H1 (cell line): ENCODE data around the gene PSAP. TPM values are rescaled to one million over a fixed set of nuclear protein-coding genes. Genes with fewer than 3 reads are reported as not detected.

Experiments
- CTCF ChIA-PET: fragments of 300-600 bp; sonication (Branson Sonifier 250); formaldehyde crosslinking; loops from one replicate; lab custom pipeline; 2021; ENCODE audit not compliant: partially characterized antibody; lab: Charles Lee
- POLR2A ChIA-PET: fragments of 300-600 bp; sonication (Branson Sonifier 250); formaldehyde crosslinking; loops from one replicate; lab custom pipeline; 2021; ENCODE audit warnings: inconsistent platforms; ENCODE audit not compliant: partially characterized antibody; lab: Charles Lee
- DNase-seq, 2 experiments: peaks; one replicate each; pipeline versions ENCODE4 v3.0.0 to v3.0.0-alpha.2; 2010 to 2022; ENCODE audit warnings: low spot score in 2 of 2, low read depth in 1 of 2, mixed read lengths in 1 of 2
- FAIRE-seq: peaks from 2 replicates; lab custom pipeline; 2011; peaks lifted over from hg19 to GRCh38; lab: Jason Lieb, UNC
- H2AFZ ChIP-seq: 2 replicates; pipeline ENCODE4 v1.8.1; 2012; ENCODE audit warnings: low read length, inconsistent platforms
- H2AK5ac ChIP-seq: 2 replicates; pipeline ENCODE4 v1.6.1; 2013; ENCODE audit warnings: low read depth, low read length
- H2BK120ac ChIP-seq: replicated peaks from 2 replicates; pipeline ENCODE3; 2013; ENCODE audit warnings: low read depth, low read length, inconsistent platforms
- H2BK12ac ChIP-seq: 2 replicates; pipeline ENCODE4 v1.6.1; 2013; ENCODE audit warnings: low read depth, low read length
- H2BK15ac ChIP-seq: 2 replicates; pipeline ENCODE4 v1.6.1; 2013; ENCODE audit warnings: low read length
- H2BK20ac ChIP-seq: 2 replicates; pipeline ENCODE4 v1.6.1; 2013; ENCODE audit warnings: low read length
- H2BK5ac ChIP-seq: 2 replicates; pipeline ENCODE4 v1.6.1; 2013; ENCODE audit warnings: low read depth, low read length
- H3K14ac ChIP-seq: 2 replicates; pipeline ENCODE4 v1.6.1; 2013; ENCODE audit warnings: inconsistent platforms; ENCODE audit not compliant: insufficient read length
- H3K18ac ChIP-seq: 2 replicates; pipeline ENCODE4 v1.6.1; 2013; ENCODE audit warnings: low read length; ENCODE audit errors: extremely low read depth
- H3K23ac ChIP-seq: 2 replicates; pipeline ENCODE4 v1.6.1; 2013; ENCODE audit warnings: inconsistent platforms; ENCODE audit not compliant: insufficient read length
- H3K23me2 ChIP-seq: 2 replicates; pipeline ENCODE4 v1.6.1; 2013; ENCODE audit warnings: low read depth, low read length
- H3K27ac ChIP-seq: 2 replicates; pipeline ENCODE4 v1.6.1; 2011; ENCODE audit warnings: low read depth, low read length, inconsistent platforms
- H3K27me3 ChIP-seq, 4 experiments: replicated peaks in 1 of 4; 1 replicate in 1 of 4; 2 replicates in 3 of 4; pipeline versions ENCODE4 v1.6.1 to v1.8.1; 2011 to 2013; ENCODE audit warnings: low read length in 3 of 4, mild to moderate bottlenecking in 3 of 4, inconsistent platforms in 2 of 4, mixed read lengths in 2 of 4, moderate library complexity in 1 of 4; ENCODE audit not compliant: control insufficient read depth in 3 of 4, insufficient read depth in 3 of 4; ENCODE audit errors: extremely low read depth in 1 of 4
- H3K36me3 ChIP-seq, 4 experiments: 2 replicates each; pipeline versions ENCODE4 v1.6.1 to v1.8.1; 2011 to 2013; ENCODE audit warnings: mild to moderate bottlenecking in 4 of 4, low read length in 3 of 4, moderate library complexity in 2 of 4, control low read depth in 1 of 4, inconsistent platforms in 1 of 4; ENCODE audit not compliant: insufficient read depth in 4 of 4, control insufficient read depth in 2 of 4
- H3K4ac ChIP-seq: replicated peaks from 2 replicates; pipeline ENCODE3; 2013; ENCODE audit warnings: low read length, low read depth, mixed read lengths, inconsistent platforms; ENCODE audit not compliant: insufficient read length
- H3K4me1 ChIP-seq, 4 experiments: replicated peaks in 1 of 4; 1 replicate in 1 of 4; 2 replicates in 3 of 4; pipeline versions ENCODE4 v1.6.1 to v1.8.1; 2011 to 2013; ENCODE audit warnings: low read length in 3 of 4, inconsistent platforms in 2 of 4, mixed read lengths in 1 of 4; ENCODE audit not compliant: insufficient read depth in 4 of 4, control insufficient read depth in 3 of 4
- H3K4me2 ChIP-seq, 2 experiments: 2 replicates each; pipeline versions ENCODE4 v1.6.1 to v1.8.1; 2011 to 2013; ENCODE audit warnings: low read depth in 2 of 2, low read length in 2 of 2, control low read depth in 1 of 2, inconsistent platforms in 1 of 2, mild to moderate bottlenecking in 1 of 2; ENCODE audit not compliant: insufficient read depth in 1 of 2
- H3K4me3 ChIP-seq, 4 experiments: fragments of 200-600, 300-600 bp in 1 of 4; sonication (generic), shearing (Covaris generic), sonication (Bioruptor Twin) in 1 of 4; 2 replicates each; pipeline versions ENCODE4 v1.5.1 to v1.8.1; 2011 to 2016; ENCODE audit warnings: low read length in 4 of 4, low read depth in 3 of 4, control low read depth in 2 of 4, inconsistent platforms in 2 of 4, mild to moderate bottlenecking in 2 of 4, mixed read lengths in 1 of 4, moderate library complexity in 1 of 4; ENCODE audit not compliant: insufficient read depth in 2 of 4; ENCODE audit errors: extremely low read depth in 1 of 4
- H3K56ac ChIP-seq: replicated peaks from 2 replicates; pipeline ENCODE3; 2013; ENCODE audit warnings: low read depth, mild to moderate bottlenecking, mixed read lengths, low read length, inconsistent platforms; ENCODE audit not compliant: insufficient read length
- H3K79me1 ChIP-seq: 2 replicates; pipeline ENCODE4 v1.6.1; 2013; ENCODE audit warnings: low read depth, low read length, control low read depth
- H3K79me2 ChIP-seq, 2 experiments: 2 replicates each; pipeline versions ENCODE4 v1.6.1 to v1.8.1; 2012 to 2013; ENCODE audit warnings: low read length in 2 of 2, mild to moderate bottlenecking in 2 of 2, inconsistent platforms in 1 of 2; ENCODE audit not compliant: insufficient read depth in 2 of 2, control insufficient read depth in 1 of 2
- H3K9ac ChIP-seq, 4 experiments: replicated peaks in 1 of 4; 1 replicate in 1 of 4; 2 replicates in 3 of 4; pipeline versions ENCODE4 v1.6.1 to v1.8.1; 2011 to 2013; ENCODE audit warnings: low read depth in 3 of 4, low read length in 3 of 4, control low read depth in 2 of 4, mild to moderate bottlenecking in 2 of 4, moderate library complexity in 2 of 4, inconsistent platforms in 1 of 4; ENCODE audit errors: extremely low read depth in 1 of 4
- H3K9me3 ChIP-seq, 2 experiments: 2 replicates each; pipeline versions ENCODE4 v1.6.1 to v1.8.1; 2012 to 2013; ENCODE audit warnings: mild to moderate bottlenecking in 2 of 2, moderate library complexity in 2 of 2, control low read depth in 1 of 2, inconsistent platforms in 1 of 2, low read depth in 1 of 2, low read length in 1 of 2, mixed read lengths in 1 of 2; ENCODE audit not compliant: insufficient read depth in 2 of 2
- H4K20me1 ChIP-seq, 2 experiments: replicated peaks in 1 of 2; 2 replicates each; pipeline versions ENCODE3 to v1.8.1; 2011 to 2013; ENCODE audit warnings: inconsistent platforms in 2 of 2, low read length in 2 of 2, mild to moderate bottlenecking in 1 of 2; ENCODE audit not compliant: insufficient read depth in 2 of 2, control insufficient read depth in 1 of 2
- H4K5ac ChIP-seq: 2 replicates; pipeline ENCODE4 v1.6.1; 2013; ENCODE audit warnings: low read length, low read depth, mixed read lengths, inconsistent platforms; ENCODE audit not compliant: insufficient read length
- H4K8ac ChIP-seq: 2 replicates; pipeline ENCODE4 v1.8.0; 2013; ENCODE audit warnings: mild to moderate bottlenecking, moderate library complexity, low read length, inconsistent platforms; ENCODE audit not compliant: insufficient read depth; ENCODE audit errors: extremely low read depth
- H4K91ac ChIP-seq: replicated peaks from 2 replicates; pipeline ENCODE3; 2013; ENCODE audit warnings: low read length, mixed read lengths, inconsistent platforms; ENCODE audit not compliant: insufficient read length
- ATF2 ChIP-seq: IDR thresholded peaks from 2 replicates; pipeline ENCODE4 v1.6.1; 2012; ENCODE audit warnings: low read length, inconsistent platforms
- BRCA1 ChIP-seq: IDR thresholded peaks from 2 replicates; pipeline ENCODE4 v1.6.1; 2012; ENCODE audit warnings: low read depth, low read length, improper control_type of control experiment
- HDAC2 ChIP-seq, 2 experiments: fragments of 300-600 bp in 1 of 2; sonication (generic) in 1 of 2; IDR thresholded peaks; 2 replicates each; pipeline ENCODE4 v1.6.1; 2011 to 2012; ENCODE audit warnings: low read depth in 2 of 2, low read length in 2 of 2, mild to moderate bottlenecking in 2 of 2, moderate library complexity in 2 of 2, borderline replicate concordance in 1 of 2, inconsistent platforms in 1 of 2
- JUN ChIP-seq: IDR thresholded peaks from 2 replicates; pipeline ENCODE4 v1.6.1; 2011; ENCODE audit warnings: low read depth, mild to moderate bottlenecking, improper control_type of control experiment, low read length
- NANOG ChIP-seq: IDR thresholded peaks from 2 replicates; pipeline ENCODE4 v1.6.1; 2011; ENCODE audit warnings: low read length, low read depth, mild to moderate bottlenecking, inconsistent platforms; ENCODE audit not compliant: insufficient read depth, poor library complexity, severe bottlenecking
- PHF8 ChIP-seq: fragments of 200-600 bp; sonication (generic); conservative IDR thresholded peaks from 2 replicates; pipeline ENCODE4 v1.7.1; 2012; ENCODE audit warnings: low read depth, mild to moderate bottlenecking, inconsistent platforms, low read length, moderate library complexity
- RFX5 ChIP-seq: IDR thresholded peaks from 2 replicates; pipeline ENCODE4 v1.6.1; 2011; ENCODE audit warnings: low read depth, low read length, improper control_type of control experiment, borderline replicate concordance
- TAF7 ChIP-seq: optimal IDR thresholded peaks from 2 replicates; pipeline ENCODE3; 2011; ENCODE audit warnings: low read depth, mild to moderate bottlenecking, inconsistent platforms, low read length, moderate library complexity, borderline replicate concordance
- YY1 ChIP-seq: IDR thresholded peaks from 2 replicates; pipeline ENCODE4 v1.6.1; 2011; ENCODE audit warnings: low read depth, mild to moderate bottlenecking, low read length
- WGBS, 2 experiments: shearing (Covaris generic) in 1 of 2; methylation state at CpG; one replicate each; pipeline versions ENCODE4 v1.1.6 to v1.1.7; 2013 to 2015; ENCODE audit warnings: low lambda C conversion rate in 2 of 2, mixed read lengths in 2 of 2, inconsistent platforms in 1 of 2, low coverage in 1 of 2, missing lambda C conversion rate in 1 of 2; ENCODE audit not compliant: insufficient replicate concordance in 2 of 2, insufficient coverage in 1 of 2, insufficient read length in 1 of 2; ENCODE audit errors: extremely low coverage in 1 of 2, missing lambda C conversion rate in 1 of 2; 5-methylcytosine and 5-hydroxymethylcytosine counted together
- polyA plus RNA-seq, 7 experiments: library from polyadenylated mRNA; depleted of rRNA in 3 of 7; stranded (reverse) in 5 of 7; unstranded in 2 of 7; fragments of >200 nt in 5 of 7; fragments of 200-250 nt in 2 of 7; gene quantifications; 1 replicate in 5 of 7; 2 replicates in 1 of 7; 4 replicates in 1 of 7; pipeline versions ENCODE4 v1.2.1 to v1.2.3, GENCODE V29; 2011 to 2013; ENCODE audit warnings: missing spikeins in 2 of 7, mixed read lengths in 2 of 7
- total RNA-seq: library from RNA; stranded (reverse); fragmentation: NEBNext Ultra II Directional; extraction: Animal tissue kit (Norgen Biotek cat#: 25700); gene quantifications from 2 replicates; pipeline ENCODE4 v1.2.1, GENCODE V29; 2021

PSAP gene
- total and polyA plus RNA-seq, 2 of the 8 experiments (the other 6 are each of a cell fraction or from before 2014, with no cell fraction given) = 386 to 504 TPM

GRCh38 chr10:71840177-71840957 is 10.7 kb downstream of the PSAP start:
- no peak overlapping the region for H2AFZ ChIP-seq
- H3K36me3 ChIP-seq = no peaks in the 10 kb centered on the region
- H3K14ac ChIP-seq = no peak overlapping the region
- peak overlapping the region; percentile 23; the same call in 1 of the 2 replicates for H3K27ac ChIP-seq
- H2BK5ac ChIP-seq = no peak overlapping the region
- H2BK120ac ChIP-seq = no peak overlapping the region
- H3K9ac ChIP-seq = no peak overlapping the region; a peak in 1 of 7 replicates
- H3K23me2 ChIP-seq = no peaks in the 10 kb centered on the region
- H4K8ac ChIP-seq = no peak overlapping the region
- H3K79me2 ChIP-seq = peaks cover 49 to 97% of the 10 kb centered on the region in 2 experiments
- no peak overlapping the region for H2BK15ac ChIP-seq
- H4K20me1 ChIP-seq = peaks cover 40 to 52% of the 10 kb centered on the region in 2 experiments
- no peak overlapping the region for H2BK12ac ChIP-seq
- CTCF ChIA-PET = interaction anchor here (1.0 to 11.0 kb wide), 8 partner anchors 10 to 256 kb away, joined by 3 to 113 read pairs (median 3); partner anchors contain the start of gene PSAP
- DNase-seq = peak; percentile 62 to 90
- H3K23ac ChIP-seq = no peak overlapping the region
- H3K4me2 ChIP-seq = peak overlapping the region; percentile 6 to 45; a peak in 2 of 4 replicates
- H3K4ac ChIP-seq = no peak overlapping the region
- peaks cover 11 to 28% (median 12%) of the 10 kb centered on the region in 4 experiments for H3K4me1 ChIP-seq
- H3K27me3 ChIP-seq = no peaks in the 10 kb centered on the region
- H3K4me3 ChIP-seq = no peak overlapping the region
- no peak overlapping the region for H2BK20ac ChIP-seq
- 24% methylated on average over 6 of the region's 6 CpGs; no CpG with 5 or more reads in 1 of the 2 experiments for WGBS, 2 experiments
- no peak overlapping the region for H3K18ac ChIP-seq
- FAIRE-seq = peak; percentile 89
- H3K56ac ChIP-seq = no peak overlapping the region
- H3K9me3 ChIP-seq = no peaks in the 10 kb centered on the region
- H4K5ac ChIP-seq = no peak overlapping the region
- no peak overlapping the region for H2AK5ac ChIP-seq
- POLR2A ChIA-PET = interaction anchor here (0.6 to 3.6 kb wide), 3 partner anchors 10 to 34 kb away, joined by 3 to 20 read pairs (median 4); partner anchors contain the start of gene PSAP
- no peak overlapping the region for H4K91ac ChIP-seq
- peaks cover 23% of the 10 kb centered on the region for H3K79me1 ChIP-seq
- TF ChIP-seq RFX5 = 0 out of 2 replicates have a peak, but pooled peaks have one; percentile 43
- peak; percentile 23 for TF ChIP-seq NANOG
- no peak for TF ChIP-seq PHF8
- no peak for TF ChIP-seq TAF7
- no peak for TF ChIP-seq ATF2
- no peak for TF ChIP-seq HDAC2 (IDR thresholded peaks at IDR 0.05; ENCODE audit: borderline replicate concordance in 1 of 2, low read depth in 2 of 2, low read length in 2 of 2)
- no peak for TF ChIP-seq BRCA1
- peak; percentile 38; the same call in 1 of the 2 replicates for TF ChIP-seq YY1
- no peak for TF ChIP-seq JUN
